ENCODE measurements around the gene ZNF554. TPM values are rescaled to one million over a fixed set of nuclear protein-coding genes. Genes with fewer than 3 reads are reported as not detected.

Gene ZNF554
- 1 to 10 TPM; 8.4 to 9.2 TPM for total RNA-seq
- polyA plus RNA-seq (2013, experiment 1 of 2): 5.1 TPM
- 4.7 TPM for polyA plus RNA-seq (2013, experiment 2 of 2)
- long read RNA-seq, experiment 1, partial matches to known transcripts: 0 of 3 reads
- long read RNA-seq, experiment 1, other reads (novel, unspliced or antisense): 1 of 3 reads
- long read RNA-seq, experiment 2, transcript ZNF554-201 (5 exons, 2,736 nt): major isoform, 7 of 17 reads
- long read RNA-seq, experiment 2, partial matches to known transcripts: 2 of 17 reads
- long read RNA-seq, experiment 2, other reads (novel, unspliced or antisense): 6 of 17 reads
- long read RNA-seq, experiment 3, transcript ZNF554-201 (5 exons, 2,736 nt): major isoform, 10 of 14 reads
- long read RNA-seq, experiment 3, partial matches to known transcripts: 0 of 14 reads
- long read RNA-seq, experiment 3, other reads (novel, unspliced or antisense): 3 of 14 reads
- long read RNA-seq, experiment 4: 0 reads

DNA sequence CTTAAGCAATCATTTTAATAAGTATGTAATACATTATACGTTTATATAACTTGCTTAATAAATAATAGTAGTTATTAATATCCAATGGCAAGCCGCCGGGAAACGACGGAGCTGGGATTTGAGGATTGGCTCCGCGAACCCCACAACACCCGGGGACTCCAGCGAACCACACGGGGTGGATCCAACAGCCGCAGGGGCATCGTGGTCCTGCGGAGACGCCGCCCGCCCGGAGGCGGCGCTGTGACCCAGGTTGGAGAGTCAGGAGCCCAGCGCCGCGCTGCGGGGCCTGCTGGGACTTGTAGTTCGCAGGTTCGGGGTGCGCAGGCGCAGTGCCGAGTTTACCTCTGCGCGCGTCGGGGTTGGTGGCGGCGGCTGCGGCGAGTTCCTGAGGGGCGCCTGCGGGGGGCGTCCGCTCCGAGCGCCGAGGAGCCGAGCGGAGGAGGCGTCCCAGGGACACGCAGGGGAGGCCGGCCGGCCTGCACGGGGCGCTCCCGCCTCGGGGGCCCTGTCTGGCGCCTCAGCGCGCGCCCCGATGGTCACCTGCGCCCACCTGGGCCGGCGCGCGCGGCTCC lies at the start of gene ZNF554:
Gene ZNF554, plus strand, starts transcription at position 329 of the 572 bp plus-strand sequence. Its CDS starts 204 bp downstream, at position 533.
- TF ChIP-seq, protein P1, sequence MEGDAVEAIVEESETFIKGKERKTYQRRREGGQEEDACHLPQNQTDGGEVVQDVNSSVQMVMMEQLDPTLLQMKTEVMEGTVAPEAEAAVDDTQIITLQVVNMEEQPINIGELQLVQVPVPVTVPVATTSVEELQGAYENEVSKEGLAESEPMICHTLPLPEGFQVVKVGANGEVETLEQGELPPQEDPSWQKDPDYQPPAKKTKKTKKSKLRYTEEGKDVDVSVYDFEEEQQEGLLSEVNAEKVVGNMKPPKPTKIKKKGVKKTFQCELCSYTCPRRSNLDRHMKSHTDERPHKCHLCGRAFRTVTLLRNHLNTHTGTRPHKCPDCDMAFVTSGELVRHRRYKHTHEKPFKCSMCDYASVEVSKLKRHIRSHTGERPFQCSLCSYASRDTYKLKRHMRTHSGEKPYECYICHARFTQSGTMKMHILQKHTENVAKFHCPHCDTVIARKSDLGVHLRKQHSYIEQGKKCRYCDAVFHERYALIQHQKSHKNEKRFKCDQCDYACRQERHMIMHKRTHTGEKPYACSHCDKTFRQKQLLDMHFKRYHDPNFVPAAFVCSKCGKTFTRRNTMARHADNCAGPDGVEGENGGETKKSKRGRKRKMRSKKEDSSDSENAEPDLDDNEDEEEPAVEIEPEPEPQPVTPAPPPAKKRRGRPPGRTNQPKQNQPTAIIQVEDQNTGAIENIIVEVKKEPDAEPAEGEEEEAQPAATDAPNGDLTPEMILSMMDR (conservative IDR thresholded peaks at IDR 0.05): peak; percentile 91
- Histone ChIP-seq H3K27ac (ENCODE audit: low read depth, low read length) (no peak within 1 kb of the TSS), H3K4me3 (ENCODE audit: low read length) (peak within 1 kb of the TSS; percentile 88), H3K4me1 (ENCODE audit: control insufficient read depth, insufficient read depth, low read length) (no peaks in the 10 kb centered on the region), H3K27me3 (ENCODE audit: control insufficient read depth, insufficient read depth, low read length, poor library complexity, severe bottlenecking) (no peaks in the 10 kb centered on the region), H3K9ac (ENCODE audit: extremely low read depth, low read length, poor library complexity, severe bottlenecking) (peak within 1 kb of the TSS; percentile 57), H3K36me3 (ENCODE audit: control insufficient read depth, insufficient read depth, low read length) (peaks cover under 1% of the 10 kb centered on the region), H3K9me3 (ENCODE audit: control insufficient read depth, low read length) (no peaks in the 10 kb centered on the region)
- H3K36me3 Mint-ChIP-seq (ENCODE audit: low read depth): peaks cover 16% of the 10 kb centered on the region
- DNase-seq: peak; percentile 99
- H3K4me3 Mint-ChIP-seq: peak within 1 kb of the TSS; percentile 79
- H3K27me3 Mint-ChIP-seq (ENCODE audit: insufficient read depth): no peaks in the 10 kb centered on the region
- no peaks in the 10 kb centered on the region for H3K9me3 Mint-ChIP-seq
- peak within 1 kb of the TSS; percentile 93 for H3K27ac Mint-ChIP-seq
- WGBS, 2 experiments (ENCODE audit: insufficient coverage in 1 of 2, insufficient read length in 1 of 2): 0 to 1% methylated on average over 5 to 63 of the region's 64 CpGs
- no peaks in the 10 kb centered on the region for H3K4me1 Mint-ChIP-seq

- H3K27ac ChIP-seq (ENCODE audit: low read depth, low read length): no peak overlapping the region
- Mint-ChIP-seq H3K27me3 (ENCODE audit: insufficient read depth) (no peaks in the 10 kb centered on the region), H3K36me3 (ENCODE audit: low read depth) (peaks cover 14% of the 10 kb centered on the region), H3K4me1 (no peaks in the 10 kb centered on the region), H3K9me3 (no peaks in the 10 kb centered on the region), H3K27ac (no peak overlapping the region), H3K4me3 (no peak overlapping the region)
- no peak for DNase-seq
- H3K4me1 ChIP-seq (ENCODE audit: control insufficient read depth, insufficient read depth, low read length): no peaks in the 10 kb centered on the region
- no peaks in the 10 kb centered on the region for H3K9me3 ChIP-seq (ENCODE audit: control insufficient read depth, low read length)
- no peak overlapping the region for H3K9ac ChIP-seq (ENCODE audit: extremely low read depth, low read length, poor library complexity, severe bottlenecking)
- TF ChIP-seq, protein P1 (conservative IDR thresholded peaks at IDR 0.05): no peak
- WGBS, 2 experiments (ENCODE audit: insufficient coverage in 1 of 2, insufficient read length in 1 of 2): 94% methylated on average over 35 to 40 of the region's 40 CpGs
- no peak overlapping the region for H3K4me3 ChIP-seq (ENCODE audit: low read length)
- no peaks in the 10 kb centered on the region for H3K27me3 ChIP-seq (ENCODE audit: control insufficient read depth, insufficient read depth, low read length, poor library complexity, severe bottlenecking)
- H3K36me3 ChIP-seq (ENCODE audit: control insufficient read depth, insufficient read depth, low read length): peaks cover 9% of the 10 kb centered on the region
These were observed 49.3 kb upstream of the ZNF554 start for GRCh38 chr19:2770055-2771013.

Data from endodermal cell (in vitro differentiated cells).